ENCODE data around the gene DPP6.

Gene DPP6

GRCh38 chr7:154855366-154855765 is 803.2 kb downstream of the DPP6 start:
- TF ChIP-seq, protein P1, sequence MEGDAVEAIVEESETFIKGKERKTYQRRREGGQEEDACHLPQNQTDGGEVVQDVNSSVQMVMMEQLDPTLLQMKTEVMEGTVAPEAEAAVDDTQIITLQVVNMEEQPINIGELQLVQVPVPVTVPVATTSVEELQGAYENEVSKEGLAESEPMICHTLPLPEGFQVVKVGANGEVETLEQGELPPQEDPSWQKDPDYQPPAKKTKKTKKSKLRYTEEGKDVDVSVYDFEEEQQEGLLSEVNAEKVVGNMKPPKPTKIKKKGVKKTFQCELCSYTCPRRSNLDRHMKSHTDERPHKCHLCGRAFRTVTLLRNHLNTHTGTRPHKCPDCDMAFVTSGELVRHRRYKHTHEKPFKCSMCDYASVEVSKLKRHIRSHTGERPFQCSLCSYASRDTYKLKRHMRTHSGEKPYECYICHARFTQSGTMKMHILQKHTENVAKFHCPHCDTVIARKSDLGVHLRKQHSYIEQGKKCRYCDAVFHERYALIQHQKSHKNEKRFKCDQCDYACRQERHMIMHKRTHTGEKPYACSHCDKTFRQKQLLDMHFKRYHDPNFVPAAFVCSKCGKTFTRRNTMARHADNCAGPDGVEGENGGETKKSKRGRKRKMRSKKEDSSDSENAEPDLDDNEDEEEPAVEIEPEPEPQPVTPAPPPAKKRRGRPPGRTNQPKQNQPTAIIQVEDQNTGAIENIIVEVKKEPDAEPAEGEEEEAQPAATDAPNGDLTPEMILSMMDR (IDR thresholded peaks at IDR 0.05; ENCODE audit: low read depth, low read length): no peak
- DNase-seq (ENCODE audit: extremely low read depth, low read depth): no peak

- DNase-seq (ENCODE audit: extremely low read depth, low read depth): no peak
- TF ChIP-seq, protein P1 (IDR thresholded peaks at IDR 0.05; ENCODE audit: low read depth, low read length): no peak
Observed at GRCh38 chr7:154856733-154857132, 804.5 kb downstream of the DPP6 start.

DNA sequence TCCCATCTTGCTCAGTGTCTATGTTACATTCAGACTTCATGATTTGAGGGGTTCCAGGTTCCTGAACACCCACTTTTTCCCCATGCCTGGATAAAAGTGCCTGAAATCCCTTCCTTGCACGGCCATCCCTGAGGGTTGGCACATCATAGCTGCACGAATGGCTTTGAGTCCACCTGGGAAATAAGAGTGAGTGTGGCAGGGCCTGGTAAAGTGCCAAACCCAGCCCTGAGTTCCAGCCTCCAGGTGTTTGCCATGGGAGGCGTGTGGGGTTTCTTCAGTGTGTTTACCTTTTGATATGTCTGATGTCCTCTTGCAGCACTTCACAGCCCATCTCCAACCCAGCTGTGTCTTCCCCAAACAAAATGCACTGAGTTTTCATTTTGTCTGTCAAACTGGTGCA is 805.0 kb downstream of the DPP6 start:
- TF ChIP-seq, protein P1 (IDR thresholded peaks at IDR 0.05; ENCODE audit: low read depth, low read length): no peak
- DNase-seq (ENCODE audit: extremely low read depth, low read depth): no peak

DNA sequence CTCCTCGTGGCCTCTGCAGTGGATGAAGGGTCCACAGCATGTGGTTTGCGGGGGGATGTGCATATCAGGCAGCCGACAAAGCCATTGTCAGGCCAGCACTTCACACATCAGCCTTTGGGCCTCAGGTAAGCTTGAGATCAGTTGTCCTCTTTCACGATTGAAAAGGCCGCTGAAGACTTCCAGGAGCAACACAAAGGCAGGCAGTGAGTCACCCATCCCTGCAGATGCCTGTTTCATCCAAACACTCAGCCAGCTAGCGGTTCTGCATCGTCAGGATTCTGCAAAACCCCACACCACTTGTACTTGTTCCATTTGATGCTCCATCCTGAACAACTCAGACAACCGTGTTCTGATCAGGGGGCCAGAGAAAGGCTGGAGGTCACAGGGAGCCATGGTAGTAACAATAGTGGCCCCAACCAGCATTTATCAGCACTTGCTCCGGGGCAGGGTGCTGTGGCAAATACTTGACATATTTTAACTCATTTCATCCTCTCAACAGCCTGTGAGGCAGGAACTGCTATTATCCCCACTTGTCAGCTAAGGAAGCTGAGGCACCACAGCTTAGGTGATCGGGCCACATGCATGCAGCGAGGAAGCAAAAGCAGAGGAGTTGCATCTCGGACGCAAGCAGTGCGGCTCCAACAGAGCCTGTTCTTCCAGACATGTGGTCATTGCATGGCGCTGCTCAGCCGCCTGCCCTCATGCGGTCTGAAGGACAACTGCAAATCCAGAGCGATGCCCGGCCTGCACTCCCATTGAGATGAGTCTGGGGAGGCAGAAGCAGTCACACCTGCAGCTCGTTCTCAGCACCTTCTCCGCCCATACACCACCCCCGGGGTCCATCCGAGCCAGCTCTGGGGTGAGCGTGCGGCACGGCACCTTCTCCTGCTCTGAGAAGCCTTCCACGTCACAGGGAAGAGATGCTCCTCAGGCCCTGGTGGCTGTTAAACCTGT is 805.8 kb downstream of the DPP6 start:
- TF ChIP-seq, protein P1 (IDR thresholded peaks at IDR 0.05; ENCODE audit: low read depth, low read length): no peak
- no peak for DNase-seq (ENCODE audit: extremely low read depth, low read depth)

- TF ChIP-seq, protein P1 (IDR thresholded peaks at IDR 0.05; ENCODE audit: low read depth, low read length): no peak
- no peak for DNase-seq (ENCODE audit: extremely low read depth, low read depth)
Observed at GRCh38 chr7:154858836-154859537, 806.8 kb downstream of the DPP6 start.

DNA sequence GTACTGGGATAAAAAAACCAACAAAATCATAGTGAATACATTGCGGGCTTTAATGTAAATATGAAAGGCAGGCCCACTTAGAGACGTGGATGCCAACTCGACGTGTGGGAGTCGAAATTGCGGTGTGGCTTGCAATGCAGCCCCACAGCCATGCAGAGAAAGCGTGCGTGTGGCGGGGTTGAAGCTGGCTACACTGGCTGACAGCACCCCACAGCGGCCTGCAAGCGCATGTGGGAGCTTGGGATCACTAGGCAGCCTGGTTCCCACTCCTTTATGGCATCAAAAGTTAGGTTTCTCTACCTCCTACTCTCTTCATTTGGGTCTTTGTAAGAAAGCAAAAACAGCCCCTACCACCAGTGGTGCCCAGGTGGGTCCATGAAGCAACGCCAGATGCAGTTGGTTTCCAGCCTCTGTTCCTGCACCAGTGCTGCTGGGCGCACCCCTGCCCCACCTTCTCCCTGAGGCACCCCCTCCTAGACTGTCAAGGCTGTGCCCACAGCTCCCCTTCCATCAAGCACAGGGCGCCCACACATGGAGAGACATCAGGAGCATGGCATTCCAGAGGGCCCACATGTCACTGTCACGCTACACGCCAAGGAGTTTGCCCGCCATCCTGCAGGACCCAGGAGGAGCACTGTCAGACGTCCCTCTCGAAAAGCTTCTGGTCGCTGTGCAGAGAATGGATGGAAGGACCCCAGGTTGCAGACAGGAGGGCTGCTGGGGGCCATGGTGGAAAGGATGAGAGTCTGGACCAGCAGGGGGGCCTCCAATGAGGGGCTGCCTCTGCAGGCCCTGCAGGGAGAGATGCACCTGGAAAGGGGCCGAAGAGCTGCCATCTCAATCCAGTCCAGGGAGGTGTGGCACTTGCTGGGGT is 807.8 kb downstream of the DPP6 start:
- DNase-seq (ENCODE audit: extremely low read depth, low read depth): no peak
- TF ChIP-seq, protein P1 (IDR thresholded peaks at IDR 0.05; ENCODE audit: low read depth, low read length): no peak
